IMR-90 (cell line): ENCODE measurements around the gene SLITRK3. TPM values are rescaled to one million over a fixed set of nuclear protein-coding genes. Genes with fewer than 3 reads are reported as not detected.
A peak's percentile ranks its signal among the peaks of the same experiment; 100 is the strongest.

ENCODE experiments used
- ATAC-seq: fragments of 200-7000 bp; cut with Tn5 transposase; 2 replicates; pipeline ENCODE4 v1.9.1; 2020; ENCODE audit warnings: low read depth, mild to moderate bottlenecking, moderate library complexity
- Bru-seq: library from RNA; stranded (reverse); fragments of 400-500 nt; gene quantifications from one replicate; lab custom pipeline; 2021; lab: Mats Ljungman, UMichigan
- BruChase-seq, 2 experiments: library from RNA; stranded (reverse); fragments of 400-500 nt; gene quantifications; one replicate each; lab custom pipeline; 2021; lab: Mats Ljungman, UMichigan
- BruUV-seq: library from RNA; stranded (reverse); fragments of 400-500 nt; replicated peaks from 2 replicates; lab custom pipeline; 2021; lab: Mats Ljungman, UMichigan
- CTCF ChIA-PET: fragments of 300-600 bp; formaldehyde crosslinking; extraction: SDS; loops from one replicate; lab custom pipeline; 2021; ENCODE audit warnings: antibody characterized with exemption; lab: Yijun Ruan, JAX
- POLR2A ChIA-PET: fragments of 300-600 bp; sonication (Branson Sonifier 250); formaldehyde crosslinking; loops from one replicate; lab custom pipeline; 2022; ENCODE audit warnings: antibody characterized with exemption; ENCODE audit not compliant: unreplicated experiment; lab: Charles Lee
- DNase-seq: peaks from one replicate; pipeline ENCODE4 v3.0.0; 2013
- H2AFZ ChIP-seq: replicated peaks from 2 replicates; pipeline ENCODE3; 2013; ENCODE audit warnings: low read length, mild to moderate bottlenecking; ENCODE audit not compliant: poor library complexity
- H2AK5ac ChIP-seq: 2 replicates; pipeline ENCODE4 v1.6.1; 2013; ENCODE audit warnings: low read depth, low read length, inconsistent platforms
- H2AK9ac ChIP-seq: replicated peaks from 2 replicates; pipeline ENCODE3; 2013; ENCODE audit warnings: mild to moderate bottlenecking, low read depth, low read length, moderate library complexity; ENCODE audit not compliant: poor library complexity
- H2BK120ac ChIP-seq: 2 replicates; pipeline ENCODE4 v1.6.1; 2013; ENCODE audit warnings: low read depth, low read length, inconsistent platforms
- H2BK15ac ChIP-seq: 3 replicates; pipeline ENCODE4 v1.6.1; 2013; ENCODE audit warnings: low read depth, low read length, inconsistent platforms
- H2BK20ac ChIP-seq: 2 replicates; pipeline ENCODE4 v1.6.1; 2013; ENCODE audit warnings: low read depth, mild to moderate bottlenecking, inconsistent platforms, low read length, moderate library complexity
- H2BK5ac ChIP-seq: 2 replicates; pipeline ENCODE4 v1.6.1; 2013; ENCODE audit warnings: mild to moderate bottlenecking, low read depth, low read length, inconsistent platforms; ENCODE audit not compliant: poor library complexity, severe bottlenecking
- H3K14ac ChIP-seq: replicated peaks from 2 replicates; pipeline ENCODE4 v1.6.1; 2013; ENCODE audit warnings: low read depth, low read length, inconsistent platforms
- H3K18ac ChIP-seq: 2 replicates; pipeline ENCODE4 v1.6.1; 2013; ENCODE audit warnings: low read depth, low read length, control low read depth
- H3K23ac ChIP-seq: 2 replicates; pipeline ENCODE4 v1.6.1; 2013; ENCODE audit warnings: low read depth, low read length, inconsistent platforms
- H3K27ac ChIP-seq: 2 replicates; pipeline ENCODE4 v1.5.1; 2013; ENCODE audit warnings: mild to moderate bottlenecking, control low read depth, low read length; ENCODE audit not compliant: insufficient read depth
- H3K27me3 ChIP-seq: 2 replicates; pipeline ENCODE4 v1.6.1; 2013; ENCODE audit warnings: low read length; ENCODE audit not compliant: control insufficient read depth, insufficient read depth
- H3K36me3 ChIP-seq: 2 replicates; pipeline ENCODE4 v1.6.1; 2013; ENCODE audit warnings: low read length, mixed read lengths; ENCODE audit not compliant: control insufficient read depth, insufficient read depth
- H3K4ac ChIP-seq: 2 replicates; pipeline ENCODE4 v1.6.1; 2013; ENCODE audit warnings: low read depth, low read length, inconsistent platforms
- H3K4me1 ChIP-seq: 2 replicates; pipeline ENCODE4 v1.6.1; 2013; ENCODE audit warnings: low read length, mixed read lengths; ENCODE audit not compliant: control insufficient read depth, insufficient read depth
- H3K4me2 ChIP-seq: 2 replicates; pipeline ENCODE4 v1.6.1; 2013; ENCODE audit warnings: low read depth, mild to moderate bottlenecking, control low read depth, low read length, moderate library complexity
- H3K4me3 ChIP-seq: 2 replicates; pipeline ENCODE4 v1.5.1; 2013; ENCODE audit warnings: low read depth, mild to moderate bottlenecking, control low read depth, low read length, moderate library complexity; ENCODE audit not compliant: insufficient read depth
- H3K56ac ChIP-seq: 2 replicates; pipeline ENCODE4 v1.6.1; 2013; ENCODE audit warnings: low read length, inconsistent platforms; ENCODE audit not compliant: insufficient read depth; ENCODE audit errors: extremely low read depth
- H3K79me1 ChIP-seq, 2 experiments: 2 replicates each; pipeline ENCODE4 v1.6.1; 2013; ENCODE audit warnings: low read length in 2 of 2, inconsistent platforms in 1 of 2, low read depth in 1 of 2
- H3K9ac ChIP-seq: 2 replicates; pipeline ENCODE4 v1.6.1; 2013; ENCODE audit warnings: low read depth, low read length, control low read depth
- H3K9me1 ChIP-seq: 2 replicates; pipeline ENCODE4 v1.6.1; 2013; ENCODE audit warnings: low read length, inconsistent platforms; ENCODE audit not compliant: insufficient read depth
- H3K9me3 ChIP-seq: 2 replicates; pipeline ENCODE4 v1.6.1; 2013; ENCODE audit warnings: low read length; ENCODE audit not compliant: control insufficient read depth, insufficient read depth
- H4K20me1 ChIP-seq: 2 replicates; pipeline ENCODE4 v1.6.1; 2013; ENCODE audit warnings: low read length, inconsistent platforms; ENCODE audit not compliant: insufficient read depth
- H4K5ac ChIP-seq: 2 replicates; pipeline ENCODE4 v1.6.1; 2013; ENCODE audit warnings: mild to moderate bottlenecking, low read depth, low read length, control low read depth
- H4K8ac ChIP-seq, 2 experiments: 2 replicates each; pipeline ENCODE4 v1.6.1; 2013; ENCODE audit warnings: low read depth in 2 of 2, low read length in 2 of 2, control low read depth in 1 of 2, inconsistent platforms in 1 of 2
- H4K91ac ChIP-seq: 2 replicates; pipeline ENCODE4 v1.6.1; 2013; ENCODE audit warnings: low read depth, low read length, inconsistent platforms; ENCODE audit not compliant: insufficient read depth
- CHD1 ChIP-seq: IDR thresholded peaks from 2 replicates; pipeline ENCODE4 v1.6.1; 2012; ENCODE audit warnings: low read depth, low read length, improper control_type of control experiment
- FOS ChIP-seq: fragments of 150-350 bp; IDR thresholded peaks from 2 replicates; pipeline ENCODE4 v1.6.1; 2016; ENCODE audit warnings: low read depth, low read length
- MAFK ChIP-seq: IDR thresholded peaks from 2 replicates; pipeline ENCODE4 v1.6.1; 2012; ENCODE audit warnings: low read depth, low read length, improper control_type of control experiment
- MAZ ChIP-seq: IDR thresholded peaks from 2 replicates; pipeline ENCODE4 v1.6.1; 2012; ENCODE audit warnings: low read depth, mild to moderate bottlenecking, low read length, improper control_type of control experiment, moderate library complexity, borderline replicate concordance
- MXI1 ChIP-seq: IDR thresholded peaks from 2 replicates; pipeline ENCODE4 v1.6.1; 2012; ENCODE audit warnings: low read depth, mild to moderate bottlenecking, low read length, moderate library complexity, borderline replicate concordance
- NFE2L2 ChIP-seq: fragments of 150-350 bp; IDR thresholded peaks from 2 replicates; pipeline ENCODE4 v1.6.1; 2016; ENCODE audit warnings: low read depth, mild to moderate bottlenecking, low read length
- POLR2A ChIP-seq: IDR thresholded peaks from 2 replicates; pipeline ENCODE4 v1.6.1; 2012; ENCODE audit warnings: mild to moderate bottlenecking, low read depth, low read length
- RAD21 ChIP-seq: IDR thresholded peaks from 2 replicates; pipeline ENCODE4 v1.6.1; 2012; ENCODE audit warnings: low read length, improper control_type of control experiment
- RCOR1 ChIP-seq: IDR thresholded peaks from 2 replicates; pipeline ENCODE4 v1.6.1; 2012; ENCODE audit warnings: mild to moderate bottlenecking, low read length, improper control_type of control experiment; ENCODE audit not compliant: insufficient replicate concordance
- RFX5 ChIP-seq: IDR thresholded peaks from 2 replicates; pipeline ENCODE4 v1.8.0; 2012; ENCODE audit warnings: low read depth, mild to moderate bottlenecking, low read length, moderate library complexity
- SMC3 ChIP-seq: fragments of 150-350 bp; IDR thresholded peaks from 2 replicates; pipeline ENCODE4 v1.6.1; 2016; ENCODE audit warnings: low read depth, mild to moderate bottlenecking, antibody characterized with exemption, low read length, moderate library complexity
- WGBS, 2 experiments: methylation state at CpG; one replicate each; pipeline versions ENCODE4 v1.1.5 to v1.1.7; 2013; ENCODE audit warnings: missing lambda C conversion rate in 2 of 2; ENCODE audit not compliant: insufficient read length in 1 of 2; ENCODE audit errors: extremely low coverage in 2 of 2; 5-methylcytosine and 5-hydroxymethylcytosine counted together
- dilution Hi-C: fragments of 300-500 bp; cut with HindIII; formaldehyde crosslinking; loops from one replicate; pipeline ENCODE4 v1.14.3; 2018; ENCODE audit warnings: low sequenced_read_pairs; ENCODE audit not compliant: unreplicated experiment
- in situ Hi-C: fragments of 300-500 bp; cut with MboI; formaldehyde crosslinking; loops from 3 replicates; pipeline ENCODE4 v1.14.3; 2019; ENCODE audit warnings: low sequenced_read_pairs, inconsistent platforms, mixed read lengths
- intact Hi-C: fragments of 100-400 bp; cut with micrococcal nuclease; formaldehyde crosslinking; loops from 2 replicates; pipeline ENCODE4 v1.10.0; 2022
- long read RNA-seq: library from polyadenylated mRNA; unstranded; transcript quantifications from one replicate; pipeline ENCODE4 v2.0.0, GENCODE V29; 2021; ENCODE audit not compliant: unreplicated experiment
- polyA plus RNA-seq, 3 experiments: library from polyadenylated mRNA; depleted of rRNA; stranded (reverse); fragments of >200 nt; gene quantifications; 2 replicates each; pipeline ENCODE4 v1.2.3, GENCODE V29; 2012; ENCODE audit warnings: low replicate concordance in 1 of 3
- total RNA-seq: library from RNA; depleted of rRNA; stranded (reverse); fragments of >200 nt; gene quantifications from 2 replicates; pipeline ENCODE4 v1.2.3, GENCODE V29; 2012; rRNA removed
- TF ChIP-seq, protein P1 (sequence below): fragments of 150-350 bp; IDR thresholded peaks from 2 replicates; pipeline ENCODE4 v1.6.1; 2016; ENCODE audit warnings: low read depth, mild to moderate bottlenecking, low read length, moderate library complexity, borderline replicate concordance

The SLITRK3 gene, protein sequence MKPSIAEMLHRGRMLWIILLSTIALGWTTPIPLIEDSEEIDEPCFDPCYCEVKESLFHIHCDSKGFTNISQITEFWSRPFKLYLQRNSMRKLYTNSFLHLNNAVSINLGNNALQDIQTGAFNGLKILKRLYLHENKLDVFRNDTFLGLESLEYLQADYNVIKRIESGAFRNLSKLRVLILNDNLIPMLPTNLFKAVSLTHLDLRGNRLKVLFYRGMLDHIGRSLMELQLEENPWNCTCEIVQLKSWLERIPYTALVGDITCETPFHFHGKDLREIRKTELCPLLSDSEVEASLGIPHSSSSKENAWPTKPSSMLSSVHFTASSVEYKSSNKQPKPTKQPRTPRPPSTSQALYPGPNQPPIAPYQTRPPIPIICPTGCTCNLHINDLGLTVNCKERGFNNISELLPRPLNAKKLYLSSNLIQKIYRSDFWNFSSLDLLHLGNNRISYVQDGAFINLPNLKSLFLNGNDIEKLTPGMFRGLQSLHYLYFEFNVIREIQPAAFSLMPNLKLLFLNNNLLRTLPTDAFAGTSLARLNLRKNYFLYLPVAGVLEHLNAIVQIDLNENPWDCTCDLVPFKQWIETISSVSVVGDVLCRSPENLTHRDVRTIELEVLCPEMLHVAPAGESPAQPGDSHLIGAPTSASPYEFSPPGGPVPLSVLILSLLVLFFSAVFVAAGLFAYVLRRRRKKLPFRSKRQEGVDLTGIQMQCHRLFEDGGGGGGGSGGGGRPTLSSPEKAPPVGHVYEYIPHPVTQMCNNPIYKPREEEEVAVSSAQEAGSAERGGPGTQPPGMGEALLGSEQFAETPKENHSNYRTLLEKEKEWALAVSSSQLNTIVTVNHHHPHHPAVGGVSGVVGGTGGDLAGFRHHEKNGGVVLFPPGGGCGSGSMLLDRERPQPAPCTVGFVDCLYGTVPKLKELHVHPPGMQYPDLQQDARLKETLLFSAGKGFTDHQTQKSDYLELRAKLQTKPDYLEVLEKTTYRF
- not detected in 2 replicates for total RNA-seq
- polyA plus RNA-seq (2012; rRNA removed), result not detected in 2 replicates
- not detected in 2 replicates for polyA plus RNA-seq (2012; cell fraction: cytosol; rRNA removed)
- not detected in 2 replicates for polyA plus RNA-seq (2012; cell fraction: nucleus; rRNA removed; ENCODE audit: low replicate concordance)
- Bru-seq, nascent RNA, result not detected
- BruChase-seq, experiment 1, labeled RNA remaining after a 6-hour chase, result not detected
- not detected for BruChase-seq, experiment 2, labeled RNA remaining after a 2-hour chase
- long read RNA-seq, result 0 reads

- ChIA-PET POLR2A (no interaction called here), CTCF (interaction anchor here (1.0 kb wide), 1 partner anchor 11 kb away, joined by 3 read pairs; no protein-coding TSS in a partner anchor)
- Histone ChIP-seq H3K18ac (no peak within 1 kb of the TSS), H3K9me1 (no peaks in the 10 kb centered on the region), H3K4me3 (no peak within 1 kb of the TSS), H3K9ac (no peak within 1 kb of the TSS), H4K5ac (no peak within 1 kb of the TSS), H4K20me1 (no peaks in the 10 kb centered on the region), H2BK120ac (no peak within 1 kb of the TSS), H2AK9ac (no peak within 1 kb of the TSS), H3K9me3 (peaks cover 3% of the 10 kb centered on the region), H3K56ac (no peak within 1 kb of the TSS), H4K91ac (no peak within 1 kb of the TSS), H2BK20ac (no peak within 1 kb of the TSS), H3K79me1 (no peaks in the 10 kb centered on the region), H2AK5ac (no peak within 1 kb of the TSS), H3K27me3 (peaks cover 34% of the 10 kb centered on the region), H2AFZ (peak within 1 kb of the TSS; percentile 23), H3K14ac (no peak within 1 kb of the TSS), H3K23ac (no peak within 1 kb of the TSS), H3K4ac (no peak within 1 kb of the TSS), H4K8ac (no peak within 1 kb of the TSS), H2BK5ac (no peak within 1 kb of the TSS), H3K27ac (no peak within 1 kb of the TSS), H3K4me2 (peak within 1 kb of the TSS; percentile 64; the same call in 1 of the 2 replicates), H2BK15ac (no peak within 1 kb of the TSS), H3K4me1 (no peaks in the 10 kb centered on the region), H3K36me3 (no peaks in the 10 kb centered on the region)
- dilution Hi-C loops, result no loop called here
- 10% methylated on average over 2 of the region's 43 CpGs; no CpG with 5 or more reads in 1 of the 2 experiments for WGBS, 2 experiments
- no peak for DNase-seq
- intact Hi-C loops, result no loop called here
- in situ Hi-C loops, result no loop called here
- BruUV-seq, result no TSS peak
- ATAC-seq, result no peak
- no peak for TF ChIP-seq MAZ
- TF ChIP-seq, protein P1, sequence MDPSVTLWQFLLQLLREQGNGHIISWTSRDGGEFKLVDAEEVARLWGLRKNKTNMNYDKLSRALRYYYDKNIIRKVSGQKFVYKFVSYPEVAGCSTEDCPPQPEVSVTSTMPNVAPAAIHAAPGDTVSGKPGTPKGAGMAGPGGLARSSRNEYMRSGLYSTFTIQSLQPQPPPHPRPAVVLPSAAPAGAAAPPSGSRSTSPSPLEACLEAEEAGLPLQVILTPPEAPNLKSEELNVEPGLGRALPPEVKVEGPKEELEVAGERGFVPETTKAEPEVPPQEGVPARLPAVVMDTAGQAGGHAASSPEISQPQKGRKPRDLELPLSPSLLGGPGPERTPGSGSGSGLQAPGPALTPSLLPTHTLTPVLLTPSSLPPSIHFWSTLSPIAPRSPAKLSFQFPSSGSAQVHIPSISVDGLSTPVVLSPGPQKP, result no peak
- no peak for TF ChIP-seq RFX5
- no peak for TF ChIP-seq MAFK
- TF ChIP-seq SMC3, result no peak
- no peak for TF ChIP-seq RCOR1
- no peak for TF ChIP-seq POLR2A
- TF ChIP-seq RAD21, result no peak
- no peak for TF ChIP-seq FOS
- TF ChIP-seq CHD1, result no peak
- no peak for TF ChIP-seq MXI1
- no peak for TF ChIP-seq NFE2L2
Measured at GRCh38 chr3:165195640-165196576, at the start of gene SLITRK3. Gene SLITRK3, minus strand, starts transcription at chr3:165196384. Its CDS starts 5,554 bp downstream, at chr3:165190830.
